ENCODE data around the gene PROK1. TPM values are rescaled to one million over a fixed set of nuclear protein-coding genes. Genes with fewer than 3 reads are reported as not detected.
A peak's percentile ranks its signal among the peaks of the same experiment; 100 is the strongest.

The PROK1 gene
- total RNA-seq, 2 experiments from 2014 or later, result not detected

DNA sequence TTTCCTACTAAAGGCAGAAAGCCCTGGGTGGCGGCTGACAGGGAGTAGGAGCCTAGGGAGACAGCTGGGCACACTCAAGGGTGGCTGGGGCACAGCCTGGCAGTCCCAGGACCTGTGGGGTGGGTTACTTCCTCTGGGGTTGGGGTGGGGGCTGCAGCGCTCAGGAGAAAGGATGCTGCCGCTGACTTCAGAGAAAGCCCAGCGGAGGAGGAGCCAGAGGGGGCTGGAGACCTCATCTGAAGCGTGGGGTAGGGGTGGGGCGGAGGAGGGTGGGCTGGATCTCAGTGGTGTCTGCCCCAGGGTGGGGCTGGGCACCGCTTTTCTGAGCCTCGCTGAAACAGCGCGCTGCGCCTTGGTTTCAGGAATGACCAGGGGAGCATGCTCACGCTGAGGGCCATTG lies 37.2 kb downstream of the PROK1 start:
- no peak overlapping the region for H2AFZ ChIP-seq (ENCODE audit: low read length)
- no peak overlapping the region for H3K4me3 ChIP-seq (ENCODE audit: low read depth, low read length, poor library complexity, severe bottlenecking)
- intact Hi-C loops (cut with micrococcal nuclease; ENCODE audit: unreplicated experiment), result no loop called here
- CTCF ChIA-PET (ENCODE audit: unreplicated experiment), result no interaction called here
- peaks cover 7% of the 10 kb centered on the region for H3K4me1 ChIP-seq (ENCODE audit: insufficient read depth, low read length, poor library complexity, severe bottlenecking)
- H3K79me2 ChIP-seq (ENCODE audit: insufficient read depth, low read depth, low read length), result no peaks in the 10 kb centered on the region
- no peak for TF ChIP-seq EZH2phosphoT487 (IDR thresholded peaks at IDR 0.05; ENCODE audit: borderline replicate concordance, low read depth, low read length)
- H3K27ac ChIP-seq (ENCODE audit: low read depth, low read length, poor library complexity, severe bottlenecking), result no peak overlapping the region
- no peak for DNase-seq (ENCODE audit: low spot score)
- H3K4me2 ChIP-seq (ENCODE audit: low read length), result no peak overlapping the region
- POLR2A ChIA-PET, result no interaction called here
- H4K20me1 ChIP-seq (ENCODE audit: insufficient read depth, low read length), result no peaks in the 10 kb centered on the region; the same call in 1 of the 2 replicates
- no peaks in the 10 kb centered on the region for H3K9me3 ChIP-seq (ENCODE audit: low read length)
- H3K36me3 ChIP-seq (ENCODE audit: insufficient read depth, low read length), result no peaks in the 10 kb centered on the region
- no peaks in the 10 kb centered on the region for H3K9me2 ChIP-seq (ENCODE audit: insufficient read depth, low read length)
- no TSS peak for BruUV-seq (replicated peaks)

DNA sequence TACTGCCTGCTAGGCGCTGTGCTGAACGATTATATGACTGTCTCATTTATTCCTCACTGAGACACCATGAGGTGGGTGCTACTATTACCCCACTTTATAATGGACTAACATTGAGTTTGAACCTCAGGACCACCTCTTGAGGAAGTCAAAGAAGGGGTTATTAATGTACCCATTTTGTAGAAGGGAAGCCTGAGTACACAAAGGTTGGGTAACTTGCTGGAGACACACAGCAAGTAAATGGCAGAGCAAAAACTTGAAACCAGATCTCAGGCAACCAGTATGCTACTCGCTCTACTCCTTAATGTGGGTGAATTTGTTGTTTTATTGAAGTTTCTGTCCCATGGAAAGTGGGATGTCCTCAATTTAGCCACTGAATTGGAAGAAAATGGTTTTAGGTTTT lies 37.9 kb downstream of the PROK1 start:
- BruUV-seq (replicated peaks), result no TSS peak
- no peak overlapping the region for H3K27ac ChIP-seq (ENCODE audit: low read depth, low read length, poor library complexity, severe bottlenecking)
- no peaks in the 10 kb centered on the region; the same call in 1 of the 2 replicates for H4K20me1 ChIP-seq (ENCODE audit: insufficient read depth, low read length)
- no peak overlapping the region for H3K4me3 ChIP-seq (ENCODE audit: low read depth, low read length, poor library complexity, severe bottlenecking)
- no peaks in the 10 kb centered on the region for H3K79me2 ChIP-seq (ENCODE audit: insufficient read depth, low read depth, low read length)
- POLR2A ChIA-PET, result no interaction called here
- H3K4me2 ChIP-seq (ENCODE audit: low read length), result no peak overlapping the region
- H3K9me3 ChIP-seq (ENCODE audit: low read length), result no peaks in the 10 kb centered on the region
- CTCF ChIA-PET (ENCODE audit: unreplicated experiment), result no interaction called here
- TF ChIP-seq, protein P1, sequence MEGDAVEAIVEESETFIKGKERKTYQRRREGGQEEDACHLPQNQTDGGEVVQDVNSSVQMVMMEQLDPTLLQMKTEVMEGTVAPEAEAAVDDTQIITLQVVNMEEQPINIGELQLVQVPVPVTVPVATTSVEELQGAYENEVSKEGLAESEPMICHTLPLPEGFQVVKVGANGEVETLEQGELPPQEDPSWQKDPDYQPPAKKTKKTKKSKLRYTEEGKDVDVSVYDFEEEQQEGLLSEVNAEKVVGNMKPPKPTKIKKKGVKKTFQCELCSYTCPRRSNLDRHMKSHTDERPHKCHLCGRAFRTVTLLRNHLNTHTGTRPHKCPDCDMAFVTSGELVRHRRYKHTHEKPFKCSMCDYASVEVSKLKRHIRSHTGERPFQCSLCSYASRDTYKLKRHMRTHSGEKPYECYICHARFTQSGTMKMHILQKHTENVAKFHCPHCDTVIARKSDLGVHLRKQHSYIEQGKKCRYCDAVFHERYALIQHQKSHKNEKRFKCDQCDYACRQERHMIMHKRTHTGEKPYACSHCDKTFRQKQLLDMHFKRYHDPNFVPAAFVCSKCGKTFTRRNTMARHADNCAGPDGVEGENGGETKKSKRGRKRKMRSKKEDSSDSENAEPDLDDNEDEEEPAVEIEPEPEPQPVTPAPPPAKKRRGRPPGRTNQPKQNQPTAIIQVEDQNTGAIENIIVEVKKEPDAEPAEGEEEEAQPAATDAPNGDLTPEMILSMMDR (conservative IDR thresholded peaks at IDR 0.05; ENCODE audit: low read length), result no peak
- no peak for TF ChIP-seq EZH2phosphoT487 (IDR thresholded peaks at IDR 0.05; ENCODE audit: borderline replicate concordance, low read depth, low read length)
- H3K4me1 ChIP-seq (ENCODE audit: insufficient read depth, low read length, poor library complexity, severe bottlenecking), result peaks cover 7% of the 10 kb centered on the region
- H2AFZ ChIP-seq (ENCODE audit: low read length), result no peak overlapping the region
- no peaks in the 10 kb centered on the region for H3K9me2 ChIP-seq (ENCODE audit: insufficient read depth, low read length)
- H3K36me3 ChIP-seq (ENCODE audit: insufficient read depth, low read length), result no peaks in the 10 kb centered on the region
- no peak for DNase-seq (ENCODE audit: low spot score)
- intact Hi-C loops (cut with micrococcal nuclease; ENCODE audit: unreplicated experiment), result no loop called here

DNA sequence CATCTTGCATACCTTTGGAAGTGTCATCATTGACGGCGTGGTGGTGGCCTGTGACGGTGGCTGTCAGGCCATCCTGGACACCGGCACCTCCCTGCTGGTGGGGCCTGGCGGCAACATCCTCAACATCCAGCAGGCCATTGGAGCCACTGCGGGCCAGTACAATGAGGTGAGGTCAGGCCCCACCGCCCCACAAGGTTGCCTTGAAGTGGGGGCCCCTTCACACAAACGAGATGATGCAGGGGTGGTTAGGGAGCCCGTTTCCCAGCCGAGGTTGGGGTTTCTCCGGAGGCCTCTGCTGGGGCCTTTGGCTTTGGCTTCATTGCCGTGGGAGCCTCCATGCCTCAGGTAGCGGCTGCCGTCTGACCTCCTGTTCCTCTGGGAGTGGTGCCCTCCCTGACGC lies 38.5 kb downstream of the PROK1 start:
- Histone ChIP-seq H3K4me2 (ENCODE audit: low read length) (peak overlapping the region; percentile 42), H3K27ac (ENCODE audit: low read depth, low read length, poor library complexity, severe bottlenecking) (no peak overlapping the region), H3K9me3 (ENCODE audit: low read length) (no peaks in the 10 kb centered on the region), H3K36me3 (ENCODE audit: insufficient read depth, low read length) (no peaks in the 10 kb centered on the region), H3K4me3 (ENCODE audit: low read depth, low read length, poor library complexity, severe bottlenecking) (peak overlapping the region; percentile 47), H3K79me2 (ENCODE audit: insufficient read depth, low read depth, low read length) (no peaks in the 10 kb centered on the region), H3K4me1 (ENCODE audit: insufficient read depth, low read length, poor library complexity, severe bottlenecking) (peaks cover 7% of the 10 kb centered on the region), H3K9me2 (ENCODE audit: insufficient read depth, low read length) (no peaks in the 10 kb centered on the region), H2AFZ (ENCODE audit: low read length) (0 out of 2 replicates have a peak overlapping the region, but pooled peaks have one; percentile 35), H4K20me1 (ENCODE audit: insufficient read depth, low read length) (no peaks in the 10 kb centered on the region; the same call in 1 of the 2 replicates)
- no TSS peak for BruUV-seq (replicated peaks)
- POLR2A ChIA-PET, result no interaction called here
- intact Hi-C loops (cut with micrococcal nuclease; ENCODE audit: unreplicated experiment), result no loop called here
- no peak for DNase-seq (ENCODE audit: low spot score)
- no peak for TF ChIP-seq EZH2phosphoT487 (IDR thresholded peaks at IDR 0.05; ENCODE audit: borderline replicate concordance, low read depth, low read length)
- TF ChIP-seq, protein P1 (conservative IDR thresholded peaks at IDR 0.05; ENCODE audit: low read length), result no peak
- CTCF ChIA-PET (ENCODE audit: unreplicated experiment), result interaction anchor here (0.6 to 0.7 kb wide), 2 partner anchors 77 to 437 kb away, joined by 3 to 4 read pairs; no protein-coding TSS in a partner anchor

All from OCI-LY7 (cell line).